PC-3 (cell line): ENCODE results near the gene ATG13.

Experiments used
- CTCF ChIP-seq: fragments of 300-600 bp; sonication (generic); conservative IDR thresholded peaks from 2 replicates; pipeline ENCODE4 v1.5.1; 2017; ENCODE audit warnings: antibody characterized with exemption, low read depth, mild to moderate bottlenecking, low read length
- EZH2 ChIP-seq: fragments of 300-600 bp; sonication (generic); IDR thresholded peaks from one replicate; pipeline ENCODE4 v1.6.1; 2017; ENCODE audit warnings: antibody characterized with exemption, mild to moderate bottlenecking, low read length; ENCODE audit not compliant: unreplicated experiment

DNA sequence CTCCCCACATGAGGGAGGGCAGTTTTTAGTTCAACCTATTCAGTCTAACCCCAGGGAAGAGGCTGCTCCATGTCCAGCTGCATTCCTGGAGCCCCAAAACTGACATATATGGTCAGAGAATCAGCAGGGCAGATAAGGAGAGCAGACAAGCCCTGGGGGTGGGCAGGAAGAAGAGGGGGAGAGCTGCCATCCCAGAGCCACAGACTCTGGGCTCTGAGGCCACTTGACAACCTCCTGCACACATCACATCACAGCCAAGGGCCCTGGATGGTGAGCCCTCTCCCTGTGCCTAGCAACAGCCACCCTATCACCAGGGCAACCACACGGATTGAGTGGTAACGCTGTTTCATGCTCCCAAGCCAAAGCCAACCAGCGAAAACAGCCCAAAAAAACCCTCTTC is 80.0 kb downstream of the ATG13 start:
- no peak for TF ChIP-seq CTCF
- no peak for TF ChIP-seq EZH2
